Liver (tissue), 9 donors: ENCODE data around the gene ARID5B. TPM values are rescaled to one million over a fixed set of nuclear protein-coding genes. Genes with fewer than 3 reads are reported as not detected.

ENCODE experiments used
- DNase-seq: peaks from one replicate; pipeline ENCODE4 v3.0.0-alpha.2; 2017; ENCODE audit warnings: low spot score
- H3K27ac ChIP-seq, 2 donors: one replicate each; pipeline ENCODE4 v1.7.0; 2013; ENCODE audit warnings: inconsistent platforms in 2 of 2, low read length in 2 of 2, control low read depth in 1 of 2, low read depth in 1 of 2, mild to moderate bottlenecking in 1 of 2
- H3K27me3 ChIP-seq, 4 donors: one replicate each; pipeline versions ENCODE4 v1.6.1 to v1.7.0; 2013; ENCODE audit warnings: low read length in 3 of 4, inconsistent platforms in 1 of 4, mild to moderate bottlenecking in 1 of 4, moderate library complexity in 1 of 4; ENCODE audit not compliant: control insufficient read depth in 4 of 4, insufficient read depth in 4 of 4
- H3K36me3 ChIP-seq, 4 donors: one replicate each; pipeline versions ENCODE4 v1.6.1 to v1.7.0; 2013; ENCODE audit warnings: low read length in 3 of 4, mild to moderate bottlenecking in 3 of 4, low read depth in 1 of 4, moderate library complexity in 1 of 4; ENCODE audit not compliant: control insufficient read depth in 4 of 4, insufficient read depth in 3 of 4
- H3K4me1 ChIP-seq, 4 donors: one replicate each; pipeline versions ENCODE4 v1.6.1 to v1.7.0; 2013; ENCODE audit warnings: low read length in 3 of 4, mild to moderate bottlenecking in 3 of 4, moderate library complexity in 1 of 4; ENCODE audit not compliant: control insufficient read depth in 4 of 4, insufficient read depth in 4 of 4
- H3K4me3 ChIP-seq, 3 donors: one replicate each; pipeline versions ENCODE4 v1.6.1 to v1.7.0; 2013; ENCODE audit warnings: low read length in 3 of 3, control low read depth in 1 of 3, low read depth in 1 of 3, mild to moderate bottlenecking in 1 of 3
- H3K9ac ChIP-seq, 2 donors: one replicate each; pipeline ENCODE4 v1.7.0; 2013; ENCODE audit warnings: low read length in 2 of 2, mild to moderate bottlenecking in 2 of 2, moderate library complexity in 2 of 2, control low read depth in 1 of 2, low read depth in 1 of 2
- H3K9me3 ChIP-seq, 4 donors: one replicate each; pipeline versions ENCODE4 v1.6.1 to v1.7.0; 2013; ENCODE audit warnings: low read length in 3 of 4; ENCODE audit not compliant: control insufficient read depth in 4 of 4
- EGR1 ChIP-seq, 2 donors: IDR thresholded peaks; 2 replicates each; pipeline ENCODE4 v1.6.1; 2016 to 2018; ENCODE audit warnings: antibody characterized with exemption in 2 of 2, low read depth in 2 of 2
- FOXA1 ChIP-seq: IDR thresholded peaks from 2 replicates; pipeline ENCODE4 v1.6.1; 2016; ENCODE audit warnings: antibody characterized with exemption
- FOXA2 ChIP-seq: IDR thresholded peaks from 2 replicates; pipeline ENCODE4 v1.6.1; 2016; ENCODE audit warnings: antibody characterized with exemption
- GABPA ChIP-seq, 2 donors: IDR thresholded peaks in 1 of 2; conservative IDR thresholded peaks in 1 of 2; 2 replicates each; pipeline ENCODE4 v1.6.1; 2016; ENCODE audit warnings: antibody characterized with exemption in 2 of 2, mild to moderate bottlenecking in 1 of 2, moderate library complexity in 1 of 2
- HNF4A ChIP-seq, 2 donors: conservative IDR thresholded peaks; 2 replicates each; pipeline ENCODE4 v1.6.1; 2016; ENCODE audit warnings: antibody characterized with exemption in 2 of 2, mild to moderate bottlenecking in 2 of 2
- HNF4G ChIP-seq: IDR thresholded peaks from 2 replicates; pipeline ENCODE4 v1.6.1; 2016; ENCODE audit warnings: antibody characterized with exemption
- JUND ChIP-seq, 2 donors: IDR thresholded peaks; 2 replicates each; pipeline ENCODE4 v1.6.1; 2016; ENCODE audit warnings: antibody characterized with exemption in 2 of 2
- NR2F2 ChIP-seq: IDR thresholded peaks from 2 replicates; pipeline ENCODE4 v1.6.1; 2016; ENCODE audit warnings: antibody characterized with exemption
- RAD21 ChIP-seq, 2 donors: IDR thresholded peaks; 2 replicates each; pipeline ENCODE4 v1.6.1; 2016; ENCODE audit warnings: antibody characterized with exemption in 2 of 2, mild to moderate bottlenecking in 2 of 2
- RXRA ChIP-seq, 2 donors: IDR thresholded peaks; 2 replicates each; pipeline ENCODE4 v1.6.1; 2017 to 2018; ENCODE audit warnings: antibody characterized with exemption in 2 of 2, mild to moderate bottlenecking in 1 of 2
- SP1 ChIP-seq: IDR thresholded peaks from 2 replicates; pipeline ENCODE4 v1.6.1; 2018; ENCODE audit warnings: antibody characterized with exemption, mild to moderate bottlenecking
- TAF1 ChIP-seq: conservative IDR thresholded peaks from 2 replicates; pipeline ENCODE4 v1.6.1; 2016; ENCODE audit warnings: antibody characterized with exemption, mild to moderate bottlenecking
- YY1 ChIP-seq: IDR thresholded peaks from 2 replicates; pipeline ENCODE4 v1.6.1; 2016; ENCODE audit warnings: antibody characterized with exemption, mild to moderate bottlenecking
- WGBS: extraction: QIAGEN DNeasy Blood & Tissue Kit; methylation state at CpG from one replicate; pipeline ENCODE4 v1.1.7; 2013; 5-methylcytosine and 5-hydroxymethylcytosine counted together
- polyA plus RNA-seq, 2 donors: library from polyadenylated mRNA; stranded (reverse) in 1 of 2; unstranded in 1 of 2; fragments of 200-250 nt in 1 of 2; fragments of >200 nt in 1 of 2; fragmentation: Nextera tagmentation in 1 of 2; extraction: Ambion mirVana in 1 of 2; gene quantifications; one replicate each; pipeline versions ENCODE4 v1.2.1 to v1.2.3, GENCODE V29; 2013 to 2015
- total RNA-seq, 2 donors: library from RNA; depleted of rRNA; stranded (reverse); fragments of >200 nt; gene quantifications; one replicate each; pipeline ENCODE4 v1.2.3, GENCODE V29; 2014
- TF ChIP-seq, protein P1 (sequence below): IDR thresholded peaks from 2 replicates; pipeline ENCODE4 v1.6.1; 2016; ENCODE audit warnings: antibody characterized with exemption, mild to moderate bottlenecking
- TF ChIP-seq, protein P2 (sequence below): fragments of 150-350 bp; IDR thresholded peaks from 2 replicates; pipeline ENCODE4 v1.5.1; 2017; ENCODE audit warnings: improper control_type of control experiment, low read depth, low read length; ENCODE audit not compliant: missing input control
- TF ChIP-seq, protein P3 (sequence below): IDR thresholded peaks from 2 replicates; pipeline ENCODE4 v1.6.1; 2016; ENCODE audit warnings: antibody characterized with exemption
- TF ChIP-seq, protein P4 (sequence below): IDR thresholded peaks from 2 replicates; pipeline ENCODE4 v1.6.1; 2016; ENCODE audit warnings: antibody characterized with exemption
- TF ChIP-seq, protein P5 (sequence below): IDR thresholded peaks from 2 replicates; pipeline ENCODE4 v1.6.1; 2016; ENCODE audit warnings: antibody characterized with exemption
- donor health status: healthy.
- donor health status: healthy.
- donor health status: healthy.
- donor health status: healthy.
- donor health status: healthy.

The ARID5B gene
- total and polyA plus RNA-seq, 4 donors = 1.3 to 6.4 (median 5.2) TPM

DNA sequence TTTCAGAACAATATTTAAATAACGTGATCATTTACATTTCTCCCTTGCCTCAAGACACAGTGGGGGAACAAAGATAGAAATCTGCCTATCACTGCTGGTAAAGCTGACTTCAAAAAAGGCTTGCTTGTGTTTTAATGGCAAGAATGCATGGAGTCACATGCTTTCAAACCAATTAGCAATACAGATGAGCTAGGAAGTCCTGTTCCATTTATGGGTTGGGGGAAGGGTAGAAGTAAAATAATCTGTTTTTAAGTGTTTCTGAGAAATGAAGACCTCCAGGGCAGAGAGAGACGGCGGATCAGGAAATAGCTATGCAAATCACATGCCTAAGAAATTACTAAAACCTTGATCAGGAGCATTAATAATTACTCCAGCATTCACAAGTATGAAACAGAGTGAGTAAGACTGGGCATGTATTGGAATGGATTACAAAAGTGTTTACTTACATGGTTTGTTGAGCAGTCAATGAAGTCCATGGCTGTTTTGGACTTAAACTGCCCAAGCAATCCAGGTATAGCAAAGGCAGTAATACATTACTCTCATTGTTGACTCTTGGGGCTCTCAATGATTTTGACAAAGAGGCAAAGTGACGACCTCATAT lies 142.0 kb downstream of the ARID5B start:
- DNase-seq = no peak

DNA sequence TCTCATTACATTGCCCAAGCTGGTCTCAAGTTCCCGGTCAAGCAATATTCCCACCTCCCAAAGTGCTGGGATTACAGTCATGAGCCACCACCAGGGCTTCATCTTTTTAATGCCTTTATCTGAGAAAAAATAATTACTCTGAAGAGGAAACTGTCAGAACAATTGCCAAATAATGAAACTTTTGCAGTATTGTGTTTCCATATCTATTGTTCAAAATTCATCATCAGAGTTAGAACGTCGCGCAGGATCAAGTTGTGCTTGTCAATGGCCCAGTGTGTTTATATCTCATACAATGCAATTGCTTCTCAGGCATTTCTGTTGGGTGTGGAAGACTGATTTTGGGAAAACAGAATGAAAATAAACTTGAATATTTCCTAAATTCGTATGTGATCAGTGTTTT lies 143.1 kb downstream of the ARID5B start:
- Histone ChIP-seq H3K9me3 (no peaks in the 10 kb centered on the region), H3K4me1 (peaks cover 6 to 41% (median 17%) of the 10 kb centered on the region in 4 donors), H3K4me3 (no peak overlapping the region), H3K36me3 (no peaks in the 10 kb centered on the region), H3K27ac (peak overlapping the region in 1 of 2 donors; percentile 87), H3K27me3 (no peaks in the 10 kb centered on the region), H3K9ac (no peak overlapping the region)
- TF ChIP-seq FOXA1 (no peak), NR2F2 (no peak), FOXA2 (no peak), HNF4A (conservative IDR thresholded peaks at IDR 0.05) (no peak), GABPA (IDR thresholded peaks at IDR 0.05 in 1 of 2, conservative IDR thresholded peaks at IDR 0.05 in 1 of 2) (no peak), RAD21 (IDR thresholded peaks at IDR 0.05) (no peak), TAF1 (no peak), SP1 (no peak), EGR1 (IDR thresholded peaks at IDR 0.05; ENCODE audit: low read depth in 2 of 2) (no peak), JUND (IDR thresholded peaks at IDR 0.05) (no peak), RXRA (IDR thresholded peaks at IDR 0.05) (no peak), HNF4G (no peak), YY1 (no peak)
- TF ChIP-seq, protein P1, sequence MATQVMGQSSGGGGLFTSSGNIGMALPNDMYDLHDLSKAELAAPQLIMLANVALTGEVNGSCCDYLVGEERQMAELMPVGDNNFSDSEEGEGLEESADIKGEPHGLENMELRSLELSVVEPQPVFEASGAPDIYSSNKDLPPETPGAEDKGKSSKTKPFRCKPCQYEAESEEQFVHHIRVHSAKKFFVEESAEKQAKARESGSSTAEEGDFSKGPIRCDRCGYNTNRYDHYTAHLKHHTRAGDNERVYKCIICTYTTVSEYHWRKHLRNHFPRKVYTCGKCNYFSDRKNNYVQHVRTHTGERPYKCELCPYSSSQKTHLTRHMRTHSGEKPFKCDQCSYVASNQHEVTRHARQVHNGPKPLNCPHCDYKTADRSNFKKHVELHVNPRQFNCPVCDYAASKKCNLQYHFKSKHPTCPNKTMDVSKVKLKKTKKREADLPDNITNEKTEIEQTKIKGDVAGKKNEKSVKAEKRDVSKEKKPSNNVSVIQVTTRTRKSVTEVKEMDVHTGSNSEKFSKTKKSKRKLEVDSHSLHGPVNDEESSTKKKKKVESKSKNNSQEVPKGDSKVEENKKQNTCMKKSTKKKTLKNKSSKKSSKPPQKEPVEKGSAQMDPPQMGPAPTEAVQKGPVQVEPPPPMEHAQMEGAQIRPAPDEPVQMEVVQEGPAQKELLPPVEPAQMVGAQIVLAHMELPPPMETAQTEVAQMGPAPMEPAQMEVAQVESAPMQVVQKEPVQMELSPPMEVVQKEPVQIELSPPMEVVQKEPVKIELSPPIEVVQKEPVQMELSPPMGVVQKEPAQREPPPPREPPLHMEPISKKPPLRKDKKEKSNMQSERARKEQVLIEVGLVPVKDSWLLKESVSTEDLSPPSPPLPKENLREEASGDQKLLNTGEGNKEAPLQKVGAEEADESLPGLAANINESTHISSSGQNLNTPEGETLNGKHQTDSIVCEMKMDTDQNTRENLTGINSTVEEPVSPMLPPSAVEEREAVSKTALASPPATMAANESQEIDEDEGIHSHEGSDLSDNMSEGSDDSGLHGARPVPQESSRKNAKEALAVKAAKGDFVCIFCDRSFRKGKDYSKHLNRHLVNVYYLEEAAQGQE = no peak
- TF ChIP-seq, protein P2, sequence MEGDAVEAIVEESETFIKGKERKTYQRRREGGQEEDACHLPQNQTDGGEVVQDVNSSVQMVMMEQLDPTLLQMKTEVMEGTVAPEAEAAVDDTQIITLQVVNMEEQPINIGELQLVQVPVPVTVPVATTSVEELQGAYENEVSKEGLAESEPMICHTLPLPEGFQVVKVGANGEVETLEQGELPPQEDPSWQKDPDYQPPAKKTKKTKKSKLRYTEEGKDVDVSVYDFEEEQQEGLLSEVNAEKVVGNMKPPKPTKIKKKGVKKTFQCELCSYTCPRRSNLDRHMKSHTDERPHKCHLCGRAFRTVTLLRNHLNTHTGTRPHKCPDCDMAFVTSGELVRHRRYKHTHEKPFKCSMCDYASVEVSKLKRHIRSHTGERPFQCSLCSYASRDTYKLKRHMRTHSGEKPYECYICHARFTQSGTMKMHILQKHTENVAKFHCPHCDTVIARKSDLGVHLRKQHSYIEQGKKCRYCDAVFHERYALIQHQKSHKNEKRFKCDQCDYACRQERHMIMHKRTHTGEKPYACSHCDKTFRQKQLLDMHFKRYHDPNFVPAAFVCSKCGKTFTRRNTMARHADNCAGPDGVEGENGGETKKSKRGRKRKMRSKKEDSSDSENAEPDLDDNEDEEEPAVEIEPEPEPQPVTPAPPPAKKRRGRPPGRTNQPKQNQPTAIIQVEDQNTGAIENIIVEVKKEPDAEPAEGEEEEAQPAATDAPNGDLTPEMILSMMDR = no peak
- TF ChIP-seq, protein P3, sequence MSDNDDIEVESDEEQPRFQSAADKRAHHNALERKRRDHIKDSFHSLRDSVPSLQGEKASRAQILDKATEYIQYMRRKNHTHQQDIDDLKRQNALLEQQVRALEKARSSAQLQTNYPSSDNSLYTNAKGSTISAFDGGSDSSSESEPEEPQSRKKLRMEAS = no peak
- TF ChIP-seq, protein P4, sequence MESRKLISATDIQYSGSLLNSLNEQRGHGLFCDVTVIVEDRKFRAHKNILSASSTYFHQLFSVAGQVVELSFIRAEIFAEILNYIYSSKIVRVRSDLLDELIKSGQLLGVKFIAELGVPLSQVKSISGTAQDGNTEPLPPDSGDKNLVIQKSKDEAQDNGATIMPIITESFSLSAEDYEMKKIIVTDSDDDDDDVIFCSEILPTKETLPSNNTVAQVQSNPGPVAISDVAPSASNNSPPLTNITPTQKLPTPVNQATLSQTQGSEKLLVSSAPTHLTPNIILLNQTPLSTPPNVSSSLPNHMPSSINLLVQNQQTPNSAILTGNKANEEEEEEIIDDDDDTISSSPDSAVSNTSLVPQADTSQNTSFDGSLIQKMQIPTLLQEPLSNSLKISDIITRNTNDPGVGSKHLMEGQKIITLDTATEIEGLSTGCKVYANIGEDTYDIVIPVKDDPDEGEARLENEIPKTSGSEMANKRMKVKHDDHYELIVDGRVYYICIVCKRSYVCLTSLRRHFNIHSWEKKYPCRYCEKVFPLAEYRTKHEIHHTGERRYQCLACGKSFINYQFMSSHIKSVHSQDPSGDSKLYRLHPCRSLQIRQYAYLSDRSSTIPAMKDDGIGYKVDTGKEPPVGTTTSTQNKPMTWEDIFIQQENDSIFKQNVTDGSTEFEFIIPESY = no peak
- TF ChIP-seq, protein P5, sequence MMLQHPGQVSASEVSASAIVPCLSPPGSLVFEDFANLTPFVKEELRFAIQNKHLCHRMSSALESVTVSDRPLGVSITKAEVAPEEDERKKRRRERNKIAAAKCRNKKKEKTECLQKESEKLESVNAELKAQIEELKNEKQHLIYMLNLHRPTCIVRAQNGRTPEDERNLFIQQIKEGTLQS = no peak
- DNase-seq = no peak
- 88% methylated on average over 5 of the region's 5 CpGs for WGBS

More for the DNA sequence above, 142.0 kb downstream of the ARID5B start:
- Histone ChIP-seq H3K27ac (peak overlapping the region in 1 of 2 donors; percentile 5), H3K4me3 (no peak overlapping the region), H3K27me3 (no peaks in the 10 kb centered on the region), H3K9ac (no peak overlapping the region), H3K36me3 (no peaks in the 10 kb centered on the region), H3K9me3 (no peaks in the 10 kb centered on the region), H3K4me1 (peaks cover 8 to 36% (median 18%) of the 10 kb centered on the region in 4 donors)
- TF ChIP-seq HNF4A (conservative IDR thresholded peaks at IDR 0.05) (peak; percentile 26 to 35), SP1 (no peak), HNF4G (no peak), FOXA2 (peak; percentile 43), JUND (IDR thresholded peaks at IDR 0.05) (no peak), RXRA (IDR thresholded peaks at IDR 0.05) (no peak), YY1 (peak; percentile 74), TAF1 (no peak), FOXA1 (no peak), EGR1 (IDR thresholded peaks at IDR 0.05; ENCODE audit: low read depth in 2 of 2) (no peak)
- TF ChIP-seq, protein P5 = no peak
- TF ChIP-seq, protein P3 = no peak
- WGBS = 68% methylated on average over 4 of the region's 4 CpGs
